ENCODE measurements around the gene KRT86. TPM values are rescaled to one million over a fixed set of nuclear protein-coding genes. Genes with fewer than 3 reads are reported as not detected.
"Not testable (repeated sequence)": the region's sequence is repeated elsewhere in the genome, so short reads cannot be mapped to it uniquely, and the experiment has no call there.

The KRT86 gene
- polyA plus RNA-seq, 1 donor: not detected

DNA sequence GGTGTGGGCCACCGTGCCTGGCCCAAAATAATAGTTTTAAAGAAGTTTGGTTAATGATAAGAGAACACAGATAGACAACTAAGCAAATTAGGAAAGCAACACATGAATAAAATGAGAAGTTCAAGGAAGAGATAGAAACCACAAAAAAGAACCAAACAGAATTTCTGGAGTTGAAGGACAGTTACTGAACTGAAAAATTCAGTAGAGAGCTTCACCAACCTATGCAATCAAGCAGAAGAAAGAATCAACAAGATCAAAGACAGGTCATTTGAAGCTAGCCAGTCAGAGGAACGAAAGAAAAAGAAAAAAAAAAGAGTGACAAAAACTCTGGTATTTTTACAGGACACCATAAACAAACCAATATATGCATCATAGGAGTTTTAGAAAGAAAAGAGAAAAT lies 62.2 kb downstream of the KRT86 start:
- no peak for DNase-seq

DNA sequence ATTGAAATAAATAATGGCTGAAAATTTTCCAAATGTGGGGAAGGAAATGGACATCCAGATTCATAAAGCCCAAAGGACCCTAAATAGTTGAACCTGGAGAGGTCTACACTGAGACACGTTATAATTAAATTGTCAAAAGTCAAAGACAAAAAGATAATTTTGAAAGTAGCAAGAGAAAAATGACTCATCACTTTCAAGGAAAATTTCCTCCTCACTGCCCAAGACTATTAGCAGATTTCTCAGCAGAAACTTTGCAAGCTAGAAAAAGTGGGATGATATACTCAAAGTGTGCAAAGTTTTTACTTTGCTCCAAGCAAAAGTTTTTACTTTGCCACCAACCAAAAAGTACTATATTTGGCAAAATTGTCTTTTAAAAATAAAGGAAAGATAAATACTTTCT lies 62.6 kb downstream of the KRT86 start:
- DNase-seq: no peak

DNA sequence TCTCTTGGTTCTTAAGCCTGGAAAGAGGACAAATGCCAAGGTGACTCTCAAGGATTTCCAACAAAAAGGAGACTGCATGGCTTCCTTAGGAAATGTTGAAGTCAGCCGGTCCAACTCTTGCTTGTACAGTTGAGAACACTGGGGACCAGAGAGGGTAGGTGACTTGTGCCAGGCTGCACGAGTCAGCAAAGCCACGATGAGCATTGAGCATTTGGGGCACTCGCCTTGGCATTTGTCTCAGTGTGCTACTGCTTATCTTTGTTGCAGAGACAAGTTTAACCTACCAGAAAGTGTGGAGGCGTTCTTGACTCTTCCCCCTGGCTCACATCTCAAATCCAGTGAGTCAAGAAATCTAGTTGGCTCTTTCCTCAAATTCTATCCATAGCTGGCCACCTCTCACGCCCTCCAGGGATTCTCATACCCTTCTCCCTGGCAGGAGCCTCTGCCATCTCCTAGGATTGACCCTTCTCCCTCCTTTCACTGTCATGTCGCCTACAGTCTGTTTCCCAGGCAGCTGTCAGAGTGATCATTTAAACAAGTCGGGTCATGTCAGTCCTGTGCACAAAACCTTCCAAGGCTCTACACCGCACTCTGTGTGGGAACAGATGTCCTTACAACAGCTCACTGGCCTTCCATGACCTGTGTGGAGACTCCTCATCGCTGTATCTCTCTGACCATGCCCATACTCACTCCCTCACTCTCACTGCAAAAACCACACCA lies 64.0 kb downstream of the KRT86 start:
- no peak for DNase-seq

DNA sequence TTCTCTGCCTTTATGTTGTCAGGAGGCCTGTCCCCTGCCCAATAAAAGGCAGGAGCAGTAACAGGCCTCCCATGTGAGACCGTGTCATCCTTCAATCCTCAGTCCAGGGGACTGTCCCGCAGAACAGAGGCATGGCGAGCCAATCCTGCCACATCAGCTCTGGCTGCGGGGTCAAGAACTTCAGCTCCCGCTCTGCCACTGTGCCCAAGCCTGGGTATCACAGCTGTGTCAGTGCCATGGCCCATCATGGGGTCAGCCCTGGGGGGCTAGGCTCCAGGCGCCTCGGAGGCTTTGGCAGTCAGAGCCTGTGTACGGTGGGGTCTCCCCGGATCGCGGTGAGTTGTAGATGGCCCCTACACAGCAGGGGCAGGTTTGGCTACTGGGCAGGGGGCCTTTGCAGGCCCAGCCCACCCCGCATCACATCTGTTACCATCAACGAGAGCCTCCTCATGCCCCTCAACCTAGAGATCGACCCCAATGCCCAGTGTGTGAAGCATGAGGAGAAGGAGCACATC lies 66.7 kb downstream of the KRT86 start:
- no peak for DNase-seq

DNA sequence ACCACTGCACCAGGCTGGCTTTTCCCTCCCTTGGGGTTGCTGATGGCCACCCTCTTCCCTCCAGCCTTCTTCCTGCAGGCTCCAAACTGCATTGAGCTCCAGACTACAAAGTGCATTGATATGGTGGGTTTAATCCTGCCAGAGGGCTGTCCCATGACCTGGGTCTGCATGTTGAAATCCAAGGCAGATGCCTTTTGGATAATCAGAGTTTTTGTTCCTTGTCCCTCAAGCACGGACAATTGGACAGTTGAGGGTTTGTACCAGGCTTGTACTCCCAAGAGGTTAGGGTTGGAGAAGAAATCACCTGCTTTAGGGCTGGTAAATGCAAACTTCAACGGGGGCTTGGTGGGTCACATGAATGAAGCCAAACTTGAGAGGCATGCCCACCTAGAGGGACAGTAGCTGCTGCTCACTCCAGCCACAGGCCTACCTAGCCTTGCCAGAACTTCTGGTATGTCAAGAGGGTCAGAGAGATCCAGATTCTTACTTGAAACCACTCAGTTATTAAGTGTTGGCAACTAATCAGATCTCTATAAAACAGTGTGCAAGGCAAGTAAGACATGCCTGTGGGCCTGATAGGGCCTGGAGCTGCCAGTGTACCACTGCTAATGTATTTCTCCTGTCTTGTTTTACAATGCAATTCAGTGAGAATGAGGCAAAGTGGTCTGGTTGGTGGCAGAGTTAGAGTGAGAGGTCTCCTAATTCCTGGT lies 68.5 kb downstream of the KRT86 start:
- DNase-seq: no peak

DNA sequence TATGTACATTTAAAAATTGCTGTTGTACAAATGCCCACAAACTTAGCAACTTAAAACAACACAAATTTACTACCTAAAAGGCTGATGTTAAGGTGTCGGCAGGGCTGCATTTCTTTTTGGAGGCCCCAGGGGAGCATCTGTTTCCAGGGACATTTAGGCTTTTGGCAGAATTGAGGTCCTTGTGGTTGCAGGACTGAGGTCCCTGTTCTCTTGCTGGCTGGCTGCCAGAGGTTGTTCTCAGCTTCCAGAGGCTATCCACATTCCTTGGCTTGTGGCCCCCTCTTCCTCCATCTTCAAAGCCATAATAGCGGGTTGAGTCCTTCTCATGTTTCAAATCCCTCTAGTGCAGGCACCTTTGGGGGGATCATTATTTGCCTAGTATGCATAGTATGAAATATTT lies 69.1 kb downstream of the KRT86 start:
- no peak for DNase-seq

DNA sequence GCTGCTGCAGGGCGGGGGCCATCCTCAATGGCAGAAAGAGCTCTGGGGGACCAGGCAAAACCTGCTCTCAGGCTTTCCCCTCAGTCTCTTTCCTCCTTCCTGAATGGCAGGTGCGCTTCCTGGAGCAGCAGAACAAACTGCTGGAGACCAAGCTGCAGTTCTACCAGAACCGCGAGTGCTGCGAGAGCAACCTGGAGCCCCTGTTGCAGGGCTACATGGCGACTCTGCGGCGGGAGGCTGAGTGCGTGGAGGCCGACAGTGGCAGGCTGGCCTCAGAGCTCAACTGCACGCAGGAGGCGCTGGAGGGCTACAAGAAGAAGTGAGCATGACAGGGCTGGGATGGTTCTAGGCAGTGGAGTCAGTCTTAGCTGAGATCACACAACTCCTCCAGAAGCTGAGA lies 69.7 kb downstream of the KRT86 start:
- DNase-seq: no peak

DNA sequence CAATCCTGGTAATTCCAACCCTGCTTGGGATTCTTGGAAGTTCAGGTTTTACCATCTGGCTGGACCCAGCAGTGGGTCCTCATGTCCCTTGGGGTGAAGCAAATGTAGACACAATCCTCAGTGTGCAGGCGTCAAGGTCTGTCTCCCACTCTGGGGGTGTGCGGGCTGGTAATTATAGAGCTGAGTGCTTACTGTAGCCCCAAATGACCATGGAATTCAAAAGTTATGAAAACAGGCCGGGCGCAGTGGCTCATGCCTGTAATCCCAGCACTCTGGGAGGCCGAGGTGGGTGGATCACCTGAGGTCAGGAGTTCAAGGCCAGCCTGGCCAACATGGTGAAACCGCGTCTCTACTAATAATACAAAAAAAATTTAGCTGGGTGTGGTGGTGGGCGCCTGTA lies 70.6 kb downstream of the KRT86 start:
- DNase-seq: not testable (repeated sequence)

DNA sequence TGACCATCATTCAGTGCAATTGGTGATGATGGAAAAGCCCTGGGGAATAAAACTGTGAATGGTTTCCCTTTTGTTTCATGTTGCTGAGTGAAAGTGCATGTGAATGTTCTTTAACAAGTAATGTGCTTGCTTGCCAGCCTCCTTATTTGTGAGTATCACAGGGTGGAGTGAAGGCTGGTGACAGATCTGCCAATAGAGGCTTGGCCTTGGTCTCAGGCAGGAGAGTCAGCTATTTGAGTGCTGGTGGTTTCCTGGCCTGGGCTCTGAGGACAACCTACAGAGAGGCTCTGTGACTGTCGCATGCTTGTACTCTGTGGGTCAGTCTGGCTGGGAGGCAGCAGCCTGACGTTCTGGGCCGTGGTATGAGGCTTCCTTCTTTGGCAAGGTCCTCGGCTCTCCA lies 72.1 kb downstream of the KRT86 start:
- no peak for DNase-seq

DNA sequence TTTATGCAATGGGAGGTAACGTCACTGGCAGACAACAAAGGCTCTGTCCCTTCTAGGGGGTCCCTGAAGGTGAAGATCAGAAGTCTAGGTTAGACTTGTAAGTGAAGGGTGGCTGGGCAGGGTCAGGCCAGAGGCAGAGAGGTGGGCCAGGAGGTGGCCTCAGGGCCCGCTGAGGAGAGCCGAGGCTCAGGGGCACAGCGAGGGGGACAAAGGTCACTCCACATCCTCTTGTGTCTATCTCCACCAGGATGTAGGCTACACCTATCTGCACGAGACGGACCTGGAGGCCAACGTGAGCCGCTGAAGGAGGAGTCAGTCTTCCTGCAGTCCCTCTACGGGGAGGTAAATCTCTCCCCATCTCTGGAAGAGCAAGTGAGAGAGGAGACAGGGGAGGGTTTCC lies 72.6 kb downstream of the KRT86 start:
- DNase-seq: no peak

DNA sequence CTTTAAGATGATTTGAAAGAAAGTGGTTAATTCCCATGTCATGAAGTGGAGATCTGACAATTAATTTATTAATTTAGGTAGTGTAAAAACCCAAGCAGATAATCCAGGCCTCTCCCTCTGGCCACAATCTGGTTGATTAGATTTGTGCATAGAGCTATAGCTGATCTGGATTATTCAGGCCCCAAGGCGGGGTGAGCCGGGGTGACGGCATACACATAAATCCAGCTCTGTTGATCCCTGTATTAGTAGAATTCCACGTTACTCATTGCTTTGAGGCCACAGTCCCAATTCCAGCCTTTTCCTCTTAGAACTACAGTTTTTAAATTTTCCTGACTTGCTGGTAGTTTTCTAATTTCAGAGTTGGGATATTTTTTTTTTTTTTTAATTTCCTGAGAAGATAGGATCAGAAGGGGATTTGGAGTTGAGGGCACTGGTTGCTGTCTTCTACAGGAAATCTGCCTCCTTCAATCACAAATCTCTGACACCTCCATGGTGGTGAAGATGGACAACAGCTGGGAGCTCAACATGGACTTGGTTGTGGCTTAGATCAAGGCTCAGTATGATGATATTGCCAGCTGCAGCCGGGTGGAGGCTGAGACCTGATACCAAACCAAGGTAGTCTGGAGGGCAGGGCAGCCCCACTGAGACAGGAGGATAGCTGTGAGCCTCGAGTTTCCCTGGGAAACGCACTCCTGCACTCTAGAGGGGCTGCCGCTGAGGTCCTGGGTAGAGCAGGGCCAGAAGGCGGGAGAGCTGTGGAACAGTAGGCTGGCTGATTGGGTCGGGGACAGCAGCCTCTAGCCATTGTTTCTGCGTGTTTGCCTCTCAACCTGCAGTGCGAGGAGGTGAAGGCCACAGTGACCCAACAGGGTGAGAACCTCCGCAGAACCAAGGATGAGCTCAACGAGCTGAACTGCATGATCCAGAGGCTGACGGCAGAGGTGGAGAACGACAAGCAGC lies 73.4 kb downstream of the KRT86 start:
- DNase-seq: no peak

DNA sequence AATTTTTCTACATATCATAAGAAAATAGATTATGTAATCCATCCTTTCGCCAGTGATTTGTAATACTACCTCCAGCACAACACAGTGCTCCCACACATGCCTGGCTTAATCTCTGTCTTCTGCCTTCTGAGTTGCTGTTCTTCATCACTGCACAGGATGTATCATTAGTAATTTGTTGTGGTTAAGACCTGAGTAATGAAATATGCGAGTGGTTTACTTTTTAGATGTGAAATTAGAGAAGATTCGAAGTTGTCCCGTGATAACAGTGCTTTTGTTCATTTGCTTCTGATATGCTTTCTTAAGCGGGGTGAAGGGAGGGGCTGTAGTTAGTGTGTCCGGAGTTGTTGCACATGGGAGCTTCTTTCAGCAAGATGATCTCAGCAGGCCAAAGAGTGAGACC lies 74.8 kb downstream of the KRT86 start:
- DNase-seq: no peak

DNA sequence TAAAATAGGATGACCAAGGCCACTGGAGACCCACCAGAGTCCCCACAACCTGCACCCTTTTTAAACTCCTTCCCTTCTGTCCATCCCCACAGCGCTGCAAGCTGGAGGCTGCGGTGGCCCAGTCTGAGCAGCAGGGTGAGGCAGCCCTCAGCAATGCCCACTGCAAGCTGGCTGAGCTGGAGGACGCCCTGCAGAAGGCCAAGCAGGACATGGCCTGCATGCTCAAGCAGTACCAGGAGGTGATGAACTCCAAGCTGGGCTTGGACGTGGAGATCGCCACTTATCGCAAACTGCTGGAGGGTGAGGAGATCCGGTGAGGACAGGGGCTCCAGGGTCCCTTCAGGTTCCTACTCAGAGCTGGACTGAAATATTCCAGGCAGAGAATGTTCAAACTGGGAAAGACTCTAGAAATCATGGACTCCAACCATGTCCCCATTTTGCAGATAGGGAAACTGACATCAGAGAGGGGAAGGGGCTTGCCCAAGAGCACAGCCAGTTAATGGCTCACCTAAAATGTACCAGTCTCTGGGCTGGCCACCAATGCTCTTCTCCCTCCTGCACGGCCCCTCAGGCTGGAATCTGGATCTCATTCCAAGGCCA lies 75.7 kb downstream of the KRT86 start:
- DNase-seq: no peak

DNA sequence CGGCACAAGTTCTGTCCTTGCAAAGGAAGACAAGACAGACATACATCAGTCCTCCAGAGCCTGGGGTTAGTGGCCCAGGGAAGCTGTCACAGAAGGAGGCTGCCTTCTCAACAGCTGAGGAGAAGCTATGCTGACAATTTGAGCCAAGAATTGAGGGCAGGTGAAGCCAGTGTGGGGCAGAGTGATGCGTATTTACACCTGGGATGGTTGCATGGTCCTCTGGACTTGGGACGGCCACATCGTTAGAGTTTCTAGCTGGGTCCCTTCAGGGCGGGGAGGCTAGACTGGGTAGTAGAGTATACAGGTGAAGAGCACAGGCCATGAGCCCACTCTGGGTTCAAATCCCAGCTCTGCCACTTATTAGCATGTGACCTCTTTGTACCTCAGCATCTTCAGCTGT lies 76.3 kb downstream of the KRT86 start:
- DNase-seq: no peak

DNA sequence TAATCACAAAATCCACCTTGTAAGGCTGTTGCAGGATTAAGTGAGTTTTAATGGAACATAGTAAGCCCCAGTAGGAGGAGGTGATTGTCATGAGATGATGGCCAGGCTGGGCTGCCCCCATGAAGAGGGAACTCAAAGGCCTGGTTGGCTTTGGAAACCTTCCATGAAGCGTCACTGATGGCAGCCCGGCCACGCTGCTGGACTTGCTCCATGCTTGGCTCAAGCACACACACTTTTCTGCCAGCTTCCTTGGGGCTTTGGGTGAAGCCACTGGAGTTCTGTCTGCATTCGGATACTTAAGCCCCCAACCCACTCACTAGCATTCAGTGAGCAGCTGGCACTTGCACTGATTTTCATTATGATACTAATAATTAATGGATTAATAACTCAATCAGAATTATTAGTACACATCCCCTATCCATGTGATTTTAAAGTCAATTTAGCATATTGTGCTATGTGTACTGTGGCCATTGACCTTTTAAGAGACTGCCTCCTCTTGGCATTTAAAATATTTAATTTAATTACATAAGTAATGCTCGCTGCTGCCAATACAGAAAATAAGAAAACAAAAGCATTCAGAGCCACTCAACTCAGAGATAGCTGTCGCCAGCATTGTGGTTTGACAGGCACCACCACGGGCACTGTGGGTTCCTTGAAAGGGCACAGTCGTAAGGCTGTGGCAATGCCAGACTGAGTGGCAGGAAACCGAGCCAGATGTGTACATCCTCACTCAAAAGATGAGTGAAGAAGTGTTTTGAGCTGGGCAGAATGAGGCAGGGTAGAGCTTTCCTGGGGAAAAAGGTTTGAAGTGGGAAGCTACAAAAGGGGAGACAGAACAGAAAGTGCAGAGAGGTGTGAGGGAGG lies 77.0 kb downstream of the KRT86 start:
- no peak for DNase-seq

DNA sequence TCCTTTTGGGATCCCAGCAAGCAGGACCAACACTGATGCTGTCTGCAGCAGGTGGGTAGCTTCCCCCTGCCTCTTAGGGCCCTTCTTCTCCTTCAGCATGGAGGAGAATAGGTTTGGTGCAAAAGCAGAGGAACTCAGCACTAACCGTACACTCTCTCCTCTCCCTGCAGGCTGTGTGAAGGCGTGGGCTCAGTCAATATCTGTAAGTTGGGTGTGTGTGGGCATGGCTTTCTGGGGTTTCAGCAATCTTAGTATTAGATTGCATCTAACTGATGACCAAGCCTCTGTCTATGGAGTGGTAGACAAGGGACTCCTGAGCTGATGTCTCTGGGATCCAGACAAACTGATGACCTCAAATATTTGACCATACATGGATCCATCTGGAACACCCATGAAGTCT lies 78.5 kb downstream of the KRT86 start:
- no peak for DNase-seq

DNA sequence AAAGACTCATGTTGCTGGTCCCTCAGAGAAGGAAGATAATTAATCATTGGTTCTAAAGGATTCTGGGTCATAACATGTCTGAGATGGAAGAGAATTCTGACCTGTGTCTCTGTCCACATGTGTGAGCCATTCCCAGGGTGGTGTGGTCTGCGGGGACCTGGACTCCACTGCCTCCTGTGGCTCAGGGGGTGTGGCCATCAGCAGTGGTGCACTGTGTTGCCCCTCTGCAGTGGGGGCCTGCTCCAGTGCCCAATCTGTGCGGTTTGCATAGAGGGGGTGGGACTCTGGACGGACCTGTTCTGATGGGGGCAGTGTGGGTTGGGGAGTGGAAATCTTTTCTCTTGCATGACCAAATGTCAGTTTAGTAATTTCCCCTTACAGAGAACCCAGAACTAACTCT lies 79.3 kb downstream of the KRT86 start:
- DNase-seq: no peak

DNA sequence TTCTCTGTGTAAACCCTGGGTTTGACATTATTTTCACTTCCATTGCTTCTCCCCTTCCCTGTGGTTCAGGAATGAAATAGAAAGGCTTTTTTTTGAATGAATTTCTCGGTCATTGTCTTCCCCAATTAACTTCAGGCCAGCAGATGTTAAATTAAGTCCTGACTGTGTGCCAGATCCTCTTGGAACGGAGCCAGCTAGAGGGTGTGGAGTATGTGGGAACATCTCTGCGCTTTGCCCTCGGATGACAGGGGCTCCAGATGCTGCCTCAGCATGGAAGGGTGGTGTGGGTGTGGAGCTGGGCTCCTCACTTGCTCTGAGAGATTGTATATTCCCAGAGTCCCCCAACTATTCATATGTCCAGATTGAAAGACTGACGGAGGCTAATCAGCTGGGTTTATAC lies 79.8 kb downstream of the KRT86 start:
- no peak for DNase-seq

DNA sequence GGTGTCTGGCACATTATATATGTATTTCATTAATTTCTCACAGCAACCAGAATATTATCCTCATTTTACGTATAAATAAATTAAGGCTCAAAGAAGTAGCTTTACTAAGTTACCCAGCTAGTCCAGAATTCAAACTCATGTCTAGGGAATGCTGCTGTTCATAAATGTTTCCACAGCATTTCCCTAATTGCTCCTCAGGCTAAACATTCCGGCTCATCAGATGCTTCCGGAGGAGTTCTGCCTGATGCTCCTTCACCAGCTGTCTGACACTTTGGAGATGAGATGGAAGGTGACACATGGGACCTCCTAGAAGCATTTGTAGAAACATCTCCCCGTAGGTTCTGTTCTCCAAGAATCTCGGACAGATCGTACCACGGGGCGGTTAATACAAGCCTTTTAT lies 80.7 kb downstream of the KRT86 start:
- DNase-seq: no peak

DNA sequence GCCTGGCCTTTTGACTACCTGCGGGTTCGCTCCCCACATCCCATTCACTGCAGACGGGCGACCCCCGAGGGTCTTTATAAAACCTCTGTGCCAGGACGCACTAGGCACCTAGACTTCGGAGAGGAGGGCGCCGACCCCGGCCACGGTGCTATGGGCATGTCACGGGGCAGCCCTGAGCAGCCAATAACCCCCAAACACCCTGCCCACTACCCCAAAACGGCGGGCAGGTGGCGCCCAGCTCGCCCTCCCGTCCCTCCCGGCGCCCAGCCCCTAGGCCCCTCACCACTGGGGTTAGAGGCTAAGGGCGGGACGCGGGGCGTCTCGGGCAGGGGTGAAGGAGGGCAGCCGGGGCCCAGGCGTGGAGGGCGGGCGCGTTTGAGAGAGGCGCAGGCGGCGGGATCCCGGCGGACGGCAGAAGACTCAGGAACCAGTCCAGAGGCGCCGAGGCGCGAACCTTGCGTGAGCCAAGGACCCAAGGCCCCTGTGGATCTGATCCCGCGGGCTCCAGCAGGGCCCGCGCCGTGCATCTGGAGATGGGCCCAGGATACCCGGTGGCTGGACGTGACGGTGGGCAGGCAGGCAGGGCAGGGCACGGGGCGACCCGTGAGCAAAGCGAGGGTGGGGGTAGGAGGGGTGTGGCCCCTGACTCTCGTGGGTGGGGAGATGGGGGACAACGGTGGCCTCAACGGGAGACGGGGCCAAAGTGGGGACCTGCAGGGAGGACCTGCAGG lies 81.8 kb downstream of the KRT86 start:
- no peak for DNase-seq
